ENCODE results near the gene TUBA8.
"Not testable (repeated sequence)": the region's sequence is repeated elsewhere in the genome, so short reads cannot be mapped to it uniquely, and the experiment has no call there.

The TUBA8 gene

DNA sequence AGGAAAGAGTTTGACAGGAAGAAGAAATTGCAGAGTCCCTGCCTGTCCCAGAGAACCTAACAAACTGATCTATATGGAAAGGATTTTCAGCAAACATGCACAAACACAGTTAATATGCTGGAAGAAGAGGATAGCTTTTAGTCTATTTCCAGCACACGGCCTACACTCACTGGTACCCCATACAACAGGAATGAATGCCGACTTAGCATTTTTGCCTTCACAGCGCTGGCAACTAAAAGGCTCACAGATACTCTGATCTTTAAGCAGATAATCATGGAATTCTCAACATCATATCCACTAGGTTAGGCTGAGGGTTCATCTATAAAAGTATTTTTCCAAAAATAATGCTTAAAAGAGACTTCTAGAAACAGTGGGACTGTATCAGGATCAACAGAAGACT, 9.8 kb upstream of the TUBA8 start:
- DNase-seq (ENCODE audit: low spot score) = no peak
- TF ChIP-seq, protein P1, sequence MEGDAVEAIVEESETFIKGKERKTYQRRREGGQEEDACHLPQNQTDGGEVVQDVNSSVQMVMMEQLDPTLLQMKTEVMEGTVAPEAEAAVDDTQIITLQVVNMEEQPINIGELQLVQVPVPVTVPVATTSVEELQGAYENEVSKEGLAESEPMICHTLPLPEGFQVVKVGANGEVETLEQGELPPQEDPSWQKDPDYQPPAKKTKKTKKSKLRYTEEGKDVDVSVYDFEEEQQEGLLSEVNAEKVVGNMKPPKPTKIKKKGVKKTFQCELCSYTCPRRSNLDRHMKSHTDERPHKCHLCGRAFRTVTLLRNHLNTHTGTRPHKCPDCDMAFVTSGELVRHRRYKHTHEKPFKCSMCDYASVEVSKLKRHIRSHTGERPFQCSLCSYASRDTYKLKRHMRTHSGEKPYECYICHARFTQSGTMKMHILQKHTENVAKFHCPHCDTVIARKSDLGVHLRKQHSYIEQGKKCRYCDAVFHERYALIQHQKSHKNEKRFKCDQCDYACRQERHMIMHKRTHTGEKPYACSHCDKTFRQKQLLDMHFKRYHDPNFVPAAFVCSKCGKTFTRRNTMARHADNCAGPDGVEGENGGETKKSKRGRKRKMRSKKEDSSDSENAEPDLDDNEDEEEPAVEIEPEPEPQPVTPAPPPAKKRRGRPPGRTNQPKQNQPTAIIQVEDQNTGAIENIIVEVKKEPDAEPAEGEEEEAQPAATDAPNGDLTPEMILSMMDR (IDR thresholded peaks at IDR 0.05; ENCODE audit: extremely low read depth, missing control alignments) = no peak

DNA sequence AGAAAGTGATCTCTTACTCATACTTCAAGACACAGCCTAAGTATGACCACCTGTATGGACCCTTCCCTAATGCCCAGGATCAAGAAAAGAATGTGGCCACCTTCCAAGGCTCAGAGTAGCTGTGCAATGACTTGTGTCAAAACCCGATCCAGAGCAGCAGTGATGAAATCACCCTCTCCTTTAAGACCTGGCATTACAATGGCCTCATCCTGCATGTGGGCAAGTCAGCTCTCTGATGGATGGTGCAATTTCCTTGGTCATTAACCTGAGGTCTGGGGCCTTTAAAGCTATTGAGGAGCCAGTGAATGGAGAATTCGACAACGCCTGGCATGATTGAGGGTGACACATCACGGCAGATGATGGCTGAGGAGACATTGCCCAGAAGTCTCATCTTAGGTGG, 9.1 kb upstream of the TUBA8 start:
- no peak for DNase-seq (ENCODE audit: low spot score)
- TF ChIP-seq, protein P1 (IDR thresholded peaks at IDR 0.05; ENCODE audit: extremely low read depth, missing control alignments) = no peak

DNA sequence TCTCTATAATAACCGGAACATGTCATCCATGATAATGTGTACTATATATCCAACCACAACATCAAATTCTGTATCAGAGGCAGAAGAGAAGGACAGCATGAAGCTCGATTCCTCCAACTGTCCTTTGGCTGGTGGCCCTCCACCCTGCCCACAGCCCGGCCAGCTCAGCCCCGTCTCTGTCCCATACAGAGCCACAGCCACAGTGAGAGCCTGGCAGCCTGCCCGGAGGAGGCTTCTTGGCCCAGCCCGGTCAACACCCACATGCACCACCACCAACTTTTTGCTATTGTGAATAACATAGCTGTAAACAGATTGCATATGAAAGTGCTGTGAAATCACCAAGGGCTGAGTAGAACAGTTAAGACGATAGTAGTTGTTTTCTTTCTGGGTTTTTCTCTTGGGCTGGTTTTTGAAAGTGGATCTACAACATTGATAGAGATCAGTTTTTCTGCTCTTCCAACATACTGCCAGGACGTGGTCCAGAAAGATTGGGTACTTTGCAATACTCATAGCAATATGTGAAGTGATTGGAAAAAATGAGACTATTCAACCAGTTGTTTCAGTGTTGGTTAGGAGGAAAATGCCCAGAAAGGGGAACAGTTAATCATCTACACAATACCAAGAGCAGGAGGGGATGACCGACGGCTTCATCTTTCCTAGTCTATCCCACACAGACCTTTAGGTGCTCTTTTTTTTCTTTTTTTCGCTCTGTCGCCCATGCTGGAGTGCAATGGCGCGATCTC, 6.9 kb upstream of the TUBA8 start:
- TF ChIP-seq, protein P1 (IDR thresholded peaks at IDR 0.05; ENCODE audit: extremely low read depth, missing control alignments) = no peak
- DNase-seq (ENCODE audit: low spot score) = no peak

DNA sequence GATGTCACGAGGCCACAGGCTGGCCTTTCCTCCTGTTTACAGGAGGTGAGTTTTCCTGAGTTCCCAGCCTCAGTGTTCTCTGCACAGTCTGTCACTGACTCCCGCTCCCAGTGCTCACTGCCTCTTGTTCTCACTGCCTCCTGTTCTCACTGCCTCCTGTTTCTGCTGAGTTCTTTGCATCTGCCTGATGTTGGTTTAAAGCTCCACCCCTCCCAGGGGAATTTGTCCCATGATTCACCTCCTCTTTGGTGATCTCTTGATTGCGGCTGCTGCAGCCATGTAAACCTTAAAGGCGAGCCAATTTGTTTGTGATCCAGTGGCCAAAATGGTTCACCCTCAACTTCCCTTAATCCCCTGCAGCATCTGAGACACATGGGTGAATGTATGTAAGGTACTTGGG, 6.0 kb upstream of the TUBA8 start:
- TF ChIP-seq, protein P1 (IDR thresholded peaks at IDR 0.05; ENCODE audit: extremely low read depth, missing control alignments) = no peak
- no peak for DNase-seq (ENCODE audit: low spot score)

DNA sequence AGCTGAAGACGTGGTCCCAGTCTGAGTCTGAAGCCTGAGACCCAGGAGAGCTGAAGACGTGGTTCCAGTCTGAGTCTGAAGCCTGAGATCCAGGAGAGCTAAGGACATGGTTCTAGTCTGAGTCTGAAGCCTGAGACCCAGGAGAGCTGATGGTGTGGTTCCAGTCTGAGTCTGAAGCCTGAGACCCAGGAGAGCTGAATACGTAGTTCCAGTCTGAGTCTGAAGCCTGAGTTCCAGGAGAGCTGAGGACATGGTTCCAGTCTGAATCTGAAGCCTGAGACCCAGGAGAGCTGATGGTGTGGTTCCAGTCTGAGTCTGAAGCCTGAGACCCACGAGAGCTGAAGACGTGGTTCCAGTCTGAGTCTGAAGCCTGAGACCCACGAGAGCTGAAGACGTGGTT, 4.6 kb upstream of the TUBA8 start:
- not testable (repeated sequence) for DNase-seq (ENCODE audit: low spot score)

DNA sequence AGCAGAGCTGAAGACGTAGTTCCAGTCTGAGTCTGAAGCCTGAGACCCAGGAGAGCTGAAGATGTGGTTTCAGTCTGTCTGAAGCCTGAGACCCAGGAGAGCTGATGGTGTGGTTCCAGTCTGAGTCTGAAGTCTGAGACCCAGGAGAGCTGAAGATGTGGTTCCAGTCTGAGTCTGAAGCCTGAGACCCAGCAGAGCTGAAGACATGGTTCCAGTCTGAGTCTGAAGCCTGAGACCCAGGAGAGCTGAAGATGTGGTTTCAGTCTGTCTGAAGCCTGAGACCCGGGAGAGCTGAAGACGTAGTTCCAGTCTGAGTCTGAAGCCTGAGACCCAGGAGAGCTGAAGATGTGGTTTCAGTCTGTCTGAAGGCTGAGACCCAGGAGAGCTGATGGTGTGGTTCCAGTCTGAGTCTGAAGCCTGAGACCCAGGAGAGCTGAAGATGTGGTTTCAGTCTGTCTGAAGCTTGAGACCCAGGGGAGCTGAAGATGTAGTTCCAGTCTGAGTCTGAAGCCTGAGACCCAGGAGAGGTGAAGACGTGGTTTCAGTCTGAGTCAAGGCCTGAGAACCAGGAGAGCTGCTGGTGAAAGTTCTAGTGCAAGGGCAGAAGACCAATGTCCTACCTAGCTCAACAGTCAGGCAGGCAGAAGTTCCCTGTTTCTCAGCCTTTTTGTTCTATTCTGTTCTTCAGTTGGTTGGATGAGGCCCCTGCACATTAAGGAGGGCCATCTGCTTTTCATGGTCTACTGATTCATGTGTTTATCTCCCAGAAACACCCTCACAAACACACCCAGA, 3.9 kb upstream of the TUBA8 start:
- DNase-seq (ENCODE audit: low spot score) = peak; percentile 59

DNA sequence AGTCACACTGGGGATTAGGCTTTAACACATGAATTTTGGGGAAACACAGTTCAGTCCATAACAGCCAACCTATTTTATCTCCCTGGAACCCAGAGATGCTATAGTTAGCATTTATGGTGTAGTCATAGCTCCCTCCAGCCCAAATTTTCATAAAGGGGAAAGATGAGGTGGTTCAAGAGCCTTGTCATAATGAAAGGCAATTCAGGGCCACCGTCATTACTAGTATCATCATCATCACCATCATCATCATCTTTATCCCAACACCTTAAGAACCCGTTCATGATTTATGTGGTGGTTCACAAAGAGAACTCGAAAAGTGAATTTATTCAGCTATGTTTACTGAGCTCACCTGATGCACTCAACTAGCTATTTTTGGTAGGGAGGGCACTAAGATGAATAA, 2.4 kb upstream of the TUBA8 start:
- TF ChIP-seq, protein P1 (IDR thresholded peaks at IDR 0.05; ENCODE audit: extremely low read depth, missing control alignments) = no peak
- no peak for DNase-seq (ENCODE audit: low spot score)

DNA sequence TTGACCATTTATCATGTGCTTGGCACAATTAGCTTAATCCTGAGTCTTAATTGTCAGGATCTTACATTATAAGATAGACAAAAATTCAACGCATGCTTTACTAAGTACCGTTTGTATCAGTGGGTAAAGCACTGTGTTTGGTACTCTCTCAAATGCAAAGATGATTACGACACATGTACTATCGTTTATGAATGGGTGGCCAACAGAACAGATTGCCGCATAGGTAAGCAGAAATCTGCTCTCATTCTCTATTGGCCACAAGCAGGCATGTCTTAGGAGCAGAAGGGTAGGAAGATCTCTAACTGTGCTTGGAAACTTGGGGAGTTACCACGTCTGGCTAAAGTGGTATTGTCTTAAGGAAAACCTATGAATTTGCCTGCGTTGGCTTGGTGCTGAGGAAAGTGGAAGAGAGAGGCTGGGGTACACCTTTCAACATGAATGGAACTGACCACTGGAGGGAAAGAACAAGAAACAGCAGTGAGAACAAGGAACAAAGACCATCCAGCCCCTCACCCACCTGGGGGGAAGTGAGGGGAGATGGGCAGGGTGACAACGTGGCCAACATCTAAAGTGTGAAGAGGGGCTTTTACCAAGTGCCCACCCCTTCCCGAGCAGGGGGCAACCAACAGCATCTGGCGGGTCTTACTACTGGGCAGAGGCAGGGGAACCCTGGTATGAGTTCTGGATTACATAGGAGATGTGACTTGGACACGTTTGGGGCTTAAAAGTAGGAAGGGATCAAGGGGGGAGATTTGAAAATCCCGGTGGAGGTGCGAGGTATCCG, 1.0 kb upstream of the TUBA8 start:
- no peak for DNase-seq (ENCODE audit: low spot score)
- TF ChIP-seq, protein P1 (IDR thresholded peaks at IDR 0.05; ENCODE audit: extremely low read depth, missing control alignments) = no peak

All from GM20000 (cell line).